Astrocyte (in vitro differentiated cells and primary cell): ENCODE data around the gene ERLIN1.

ENCODE experiments used
- CTCF ChIP-seq: IDR thresholded peaks from 2 replicates; pipeline ENCODE4 v1.5.1; 2011; ENCODE audit warnings: low read depth, mild to moderate bottlenecking, inconsistent platforms, low read length, moderate library complexity; ENCODE audit not compliant: insufficient read depth
- EZH2 ChIP-seq: IDR thresholded peaks from 2 replicates; pipeline ENCODE4 v1.6.1; 2012; ENCODE audit warnings: mild to moderate bottlenecking, low read length, inconsistent platforms; ENCODE audit not compliant: insufficient read depth

DNA sequence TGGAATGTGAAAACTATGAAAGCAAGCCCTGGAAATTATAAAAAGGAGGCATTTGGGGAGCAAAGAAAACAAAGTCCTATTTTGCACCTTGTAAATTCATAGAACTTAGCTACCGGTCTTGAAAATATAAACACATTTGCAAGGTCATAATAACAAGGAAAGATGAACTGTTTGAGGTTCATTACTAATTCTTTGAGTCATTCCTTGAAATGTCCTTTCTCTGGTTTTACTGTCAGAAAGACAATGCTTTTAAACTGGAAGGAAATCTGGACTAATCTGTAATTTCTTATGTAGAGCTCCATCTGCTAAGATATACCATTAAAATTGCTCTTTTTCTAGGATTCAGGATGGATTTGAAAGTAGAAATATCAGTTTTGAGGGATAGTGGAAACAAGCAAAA lies 1.4 kb downstream of the ERLIN1 start:
- TF ChIP-seq CTCF = no peak
- TF ChIP-seq EZH2 = no peak
